H1 (cell line): ENCODE data around the gene RBM17. TPM values are rescaled to one million over a fixed set of nuclear protein-coding genes. Genes with fewer than 3 reads are reported as not detected.

Experiments used
- ASH2L ChIP-seq: fragments of 200-600, 300-600 bp; sonication (generic); IDR thresholded peaks from one replicate; pipeline ENCODE4 v1.7.1; 2017; ENCODE audit warnings: low read length
- BACH1 ChIP-seq: IDR thresholded peaks from 2 replicates; pipeline ENCODE4 v1.6.1; 2012; ENCODE audit warnings: low read length, improper control_type of control experiment
- CBX8 ChIP-seq: fragments of 300-800, 300-1000 bp; sonication (generic); IDR thresholded peaks from 2 replicates; pipeline ENCODE4 v1.7.1; 2016; ENCODE audit warnings: low read depth, low read length, borderline replicate concordance
- CEBPB ChIP-seq: IDR thresholded peaks from 2 replicates; pipeline ENCODE4 v1.6.1; 2012; ENCODE audit warnings: low read depth, low read length
- CHD2 ChIP-seq: IDR thresholded peaks from 2 replicates; pipeline ENCODE4 v1.6.1; 2012; ENCODE audit warnings: low read length, improper control_type of control experiment
- EP300 ChIP-seq, 2 experiments: IDR thresholded peaks; 1 replicate in 1 of 2; 2 replicates in 1 of 2; pipeline ENCODE4 v1.6.1; 2011 to 2012; ENCODE audit warnings: low read depth in 2 of 2, low read length in 2 of 2, mild to moderate bottlenecking in 2 of 2, borderline replicate concordance in 1 of 2, inconsistent platforms in 1 of 2, moderate library complexity in 1 of 2
- KDM4A ChIP-seq: IDR thresholded peaks from one replicate; pipeline ENCODE4 v1.7.1; 2012; ENCODE audit warnings: low read depth, mild to moderate bottlenecking, moderate library complexity, low read length, inconsistent platforms; ENCODE audit not compliant: severe bottlenecking
- KDM5A ChIP-seq: fragments of 200-600 bp; IDR thresholded peaks from 2 replicates; pipeline ENCODE4 v1.7.1; 2012; ENCODE audit warnings: mild to moderate bottlenecking, low read length, inconsistent platforms, mixed read lengths
- MAFK ChIP-seq: IDR thresholded peaks from 2 replicates; pipeline ENCODE4 v1.6.1; 2012; ENCODE audit warnings: low read depth, mild to moderate bottlenecking, improper control_type of control experiment, low read length
- POLR2A ChIP-seq, 2 experiments: IDR thresholded peaks; 1 replicate in 1 of 2; 2 replicates in 1 of 2; pipeline ENCODE4 v1.6.1; 2011; ENCODE audit warnings: low read depth in 2 of 2, low read length in 2 of 2, mild to moderate bottlenecking in 2 of 2; ENCODE audit errors: control extremely low read depth in 1 of 2
- POLR2AphosphoS5 ChIP-seq: IDR thresholded peaks from 2 replicates; pipeline ENCODE4 v1.6.1; 2011; ENCODE audit warnings: low read depth, low read length
- POU5F1 ChIP-seq: IDR thresholded peaks from 2 replicates; pipeline ENCODE4 v1.6.1; 2011; ENCODE audit warnings: low read depth, mild to moderate bottlenecking, low read length, moderate library complexity
- RFX5 ChIP-seq: IDR thresholded peaks from 2 replicates; pipeline ENCODE4 v1.6.1; 2011; ENCODE audit warnings: low read depth, low read length, improper control_type of control experiment, borderline replicate concordance
- RNF2 ChIP-seq: fragments of 200-900, 300-1000 bp; sonication (generic); IDR thresholded peaks from 2 replicates; pipeline ENCODE4 v1.7.1; 2016; ENCODE audit warnings: borderline replicate concordance, low read depth, mild to moderate bottlenecking, antibody characterized with exemption, low read length; ENCODE audit not compliant: poor library complexity, severe bottlenecking; ENCODE audit errors: missing control alignments
- SIN3A ChIP-seq, 2 experiments: IDR thresholded peaks in 1 of 2; conservative IDR thresholded peaks in 1 of 2; 2 replicates each; pipeline ENCODE4 v1.6.1; 2011 to 2012; ENCODE audit warnings: low read length in 2 of 2, improper control_type of control experiment in 1 of 2, low read depth in 1 of 2, mild to moderate bottlenecking in 1 of 2
- SP2 ChIP-seq: IDR thresholded peaks from 2 replicates; pipeline ENCODE4 v1.6.1; 2012; ENCODE audit warnings: mild to moderate bottlenecking, low read length, inconsistent platforms
- SP4 ChIP-seq: IDR thresholded peaks from 2 replicates; pipeline ENCODE4 v1.6.1; 2012; ENCODE audit warnings: low read length, inconsistent platforms
- SRF ChIP-seq: IDR thresholded peaks from 2 replicates; pipeline ENCODE4 v1.6.1; 2011; ENCODE audit warnings: mild to moderate bottlenecking, low read depth, low read length, moderate library complexity
- TBP ChIP-seq: IDR thresholded peaks from 2 replicates; pipeline ENCODE4 v1.6.1; 2011; ENCODE audit warnings: low read depth, low read length, improper control_type of control experiment
- YY1 ChIP-seq: IDR thresholded peaks from 2 replicates; pipeline ENCODE4 v1.6.1; 2011; ENCODE audit warnings: low read depth, mild to moderate bottlenecking, low read length
- ZNF274 ChIP-seq: IDR thresholded peaks from 2 replicates; pipeline ENCODE4 v1.7.0; 2012; ENCODE audit warnings: low read length, borderline replicate concordance; ENCODE audit errors: extremely low read depth
- polyA plus RNA-seq, 7 experiments: library from polyadenylated mRNA; depleted of rRNA in 3 of 7; stranded (reverse) in 5 of 7; unstranded in 2 of 7; fragments of >200 nt in 5 of 7; fragments of 200-250 nt in 2 of 7; gene quantifications; 1 replicate in 5 of 7; 2 replicates in 1 of 7; 4 replicates in 1 of 7; pipeline versions ENCODE4 v1.2.1 to v1.2.3, GENCODE V29; 2011 to 2013; ENCODE audit warnings: missing spikeins in 2 of 7, mixed read lengths in 2 of 7
- total RNA-seq: library from RNA; stranded (reverse); fragmentation: NEBNext Ultra II Directional; extraction: Animal tissue kit (Norgen Biotek cat#: 25700); gene quantifications from 2 replicates; pipeline ENCODE4 v1.2.1, GENCODE V29; 2021
- TF ChIP-seq, protein P1 (sequence below): IDR thresholded peaks from 2 replicates; pipeline ENCODE4 v1.6.1; 2011; ENCODE audit warnings: low read depth, mild to moderate bottlenecking, low read length; ENCODE audit not compliant: insufficient read depth
- TF ChIP-seq, protein P2 (sequence below): IDR thresholded peaks from 2 replicates; pipeline ENCODE4 v1.6.1; 2011; ENCODE audit warnings: low read length, improper control_type of control experiment

The RBM17 gene
- total and polyA plus RNA-seq, 2 of the 8 experiments (the other 6 are each of a cell fraction or from before 2014, with no cell fraction given) = 15.7 to 128 TPM

DNA sequence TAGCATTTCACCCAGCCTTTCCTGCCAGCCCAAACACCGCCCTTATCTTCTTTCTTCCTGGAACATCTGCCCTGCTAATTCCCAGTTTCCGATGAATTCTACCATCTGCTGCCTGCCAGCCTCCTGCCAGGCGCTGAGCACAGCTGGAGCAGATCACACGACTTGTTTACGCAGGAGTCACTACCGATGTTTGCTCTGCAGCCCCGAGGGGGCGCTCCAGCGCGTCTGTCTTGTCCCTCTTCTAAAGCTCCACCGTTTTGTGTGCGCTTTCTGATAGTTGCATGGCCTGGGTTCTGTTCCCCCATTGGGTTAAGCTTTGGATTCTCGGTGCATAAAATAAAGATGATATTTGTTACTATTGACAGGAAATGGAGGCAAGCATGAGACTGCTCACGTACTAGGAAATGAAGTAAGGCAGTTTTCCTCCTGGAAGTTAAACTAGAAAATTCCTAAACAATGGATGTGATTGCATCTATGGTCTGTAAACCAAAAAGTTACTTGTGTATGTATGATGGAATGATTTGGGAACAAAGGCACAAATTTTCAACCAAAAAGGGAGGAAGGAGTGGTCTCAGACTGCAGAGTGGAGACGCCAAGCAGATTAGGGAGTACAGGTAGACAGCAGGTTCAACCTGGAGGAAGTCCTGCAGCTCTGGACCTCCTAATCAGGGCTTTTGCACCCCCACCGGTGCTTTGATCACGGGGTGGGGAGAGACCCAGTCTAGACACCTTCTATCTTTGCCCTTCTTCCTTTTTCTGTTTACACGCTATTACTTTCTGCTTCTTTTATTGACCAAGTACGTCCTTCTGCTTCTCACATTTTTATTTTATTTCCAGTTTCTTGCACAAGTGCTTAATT is 2.2 kb upstream of the RBM17 start (continued):
- no peak for TF ChIP-seq RNF2
- no peak for TF ChIP-seq POLR2AphosphoS5
- TF ChIP-seq RFX5 = no peak
- TF ChIP-seq SP4 = no peak
- no peak for TF ChIP-seq CBX8
- TF ChIP-seq MAFK = no peak
- no peak for TF ChIP-seq BACH1
- no peak for TF ChIP-seq POU5F1
- TF ChIP-seq KDM5A = no peak
- no peak for TF ChIP-seq POLR2A (IDR thresholded peaks at IDR 0.05; ENCODE audit: control extremely low read depth in 1 of 2, low read depth in 2 of 2, low read length in 2 of 2)
- TF ChIP-seq, protein P1, sequence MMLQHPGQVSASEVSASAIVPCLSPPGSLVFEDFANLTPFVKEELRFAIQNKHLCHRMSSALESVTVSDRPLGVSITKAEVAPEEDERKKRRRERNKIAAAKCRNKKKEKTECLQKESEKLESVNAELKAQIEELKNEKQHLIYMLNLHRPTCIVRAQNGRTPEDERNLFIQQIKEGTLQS = no peak
- TF ChIP-seq CHD2 = no peak
- TF ChIP-seq, protein P2, sequence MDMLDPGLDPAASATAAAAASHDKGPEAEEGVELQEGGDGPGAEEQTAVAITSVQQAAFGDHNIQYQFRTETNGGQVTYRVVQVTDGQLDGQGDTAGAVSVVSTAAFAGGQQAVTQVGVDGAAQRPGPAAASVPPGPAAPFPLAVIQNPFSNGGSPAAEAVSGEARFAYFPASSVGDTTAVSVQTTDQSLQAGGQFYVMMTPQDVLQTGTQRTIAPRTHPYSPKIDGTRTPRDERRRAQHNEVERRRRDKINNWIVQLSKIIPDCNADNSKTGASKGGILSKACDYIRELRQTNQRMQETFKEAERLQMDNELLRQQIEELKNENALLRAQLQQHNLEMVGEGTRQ = no peak
- TF ChIP-seq SIN3A (conservative IDR thresholded peaks at IDR 0.05 in 1 of 2, IDR thresholded peaks at IDR 0.05 in 1 of 2; ENCODE audit: low read depth in 1 of 2, low read length in 2 of 2) = peak in 1 of 2 experiments; percentile 82; a peak in 2 of 4 replicates
- peak in 1 of 2 experiments; percentile 47; a peak in 1 of 3 replicates for TF ChIP-seq EP300 (IDR thresholded peaks at IDR 0.05; ENCODE audit: borderline replicate concordance in 1 of 2, low read depth in 2 of 2, low read length in 2 of 2)
- TF ChIP-seq KDM4A = no peak
- TF ChIP-seq SP2 = no peak
- TF ChIP-seq CEBPB = no peak
- TF ChIP-seq ZNF274 = no peak
- 0 out of 2 replicates have a peak, but pooled peaks have one; percentile 14 for TF ChIP-seq YY1
- TF ChIP-seq ASH2L = no peak
- TF ChIP-seq TBP = no peak
- TF ChIP-seq SRF = no peak
